Astrocyte of the hippocampus (primary cell): ENCODE measurements around the gene HKDC1.
A peak's percentile ranks its signal among the peaks of the same experiment; 100 is the strongest.
"Not testable (repeated sequence)": the region's sequence is repeated elsewhere in the genome, so short reads cannot be mapped to it uniquely, and the experiment has no call there.

Source experiments
- DNase-seq: peaks from one replicate; pipeline ENCODE4 v3.0.0; 2011; ENCODE audit warnings: low read depth, low spot score

HKDC1 gene

DNA sequence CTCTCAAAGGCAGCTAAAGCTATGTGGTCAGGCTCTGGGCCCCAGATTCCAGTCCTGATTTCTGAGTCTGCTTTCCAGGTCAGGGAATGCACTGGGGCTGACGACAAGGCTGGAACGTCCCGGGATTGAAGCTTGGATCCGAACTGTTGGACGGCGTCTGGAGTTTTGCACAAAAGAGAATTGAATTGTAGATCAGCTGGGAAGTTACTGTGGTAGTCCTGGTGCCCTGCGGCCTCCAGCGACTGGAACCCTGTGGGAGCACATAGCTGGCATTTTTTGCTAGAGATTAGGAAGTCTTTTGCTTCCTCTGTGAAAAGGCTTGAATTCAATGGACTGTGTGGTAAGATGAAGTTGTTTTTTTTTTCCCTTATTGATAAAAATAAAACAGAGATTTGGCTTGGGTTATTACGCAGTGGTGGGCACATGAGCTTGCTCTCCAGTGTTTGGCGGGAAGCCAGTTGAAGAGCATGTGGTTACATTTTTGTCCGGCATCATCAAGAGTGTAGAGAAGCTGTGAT is 58.4 kb downstream of the HKDC1 start, which contains the start of gene HK1:
TSS of gene HK1 (plus strand) at position 51 of the 518 bp plus-strand sequence.
- DNase-seq = peak; percentile 94

- no peak for DNase-seq
Observed at GRCh38 chr10:69279110-69279509, 59.0 kb downstream of the HKDC1 start.

- DNase-seq = no peak
Observed at GRCh38 chr10:69281507-69282413, 61.6 kb downstream of the HKDC1 start.

GRCh38 chr10:69284402-69284801 is 64.3 kb downstream of the HKDC1 start:
- not testable (repeated sequence) for DNase-seq

GRCh38 chr10:69285699-69286098 is 65.6 kb downstream of the HKDC1 start:
- DNase-seq = no peak

DNA sequence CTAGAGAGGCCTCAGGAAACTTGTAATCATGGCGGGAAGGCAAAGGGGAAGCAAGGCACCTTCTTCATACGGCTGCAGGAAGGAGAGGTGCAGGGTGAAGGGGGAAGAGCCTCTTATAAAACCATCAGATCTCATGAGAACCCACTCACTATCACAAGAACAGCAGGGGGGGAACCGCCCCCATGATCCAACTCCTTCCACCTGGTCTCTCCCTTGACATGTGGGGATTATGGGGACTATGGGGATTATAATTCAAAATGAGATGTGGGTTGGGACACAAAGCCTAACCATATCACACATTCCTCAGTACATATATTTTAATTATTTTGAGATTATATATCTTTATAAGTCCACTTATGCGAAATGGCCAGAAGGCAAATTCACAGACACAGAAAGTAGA is 67.0 kb downstream of the HKDC1 start:
- no peak for DNase-seq

GRCh38 chr10:69290993-69291392 is 70.9 kb downstream of the HKDC1 start:
- DNase-seq = no peak

DNA sequence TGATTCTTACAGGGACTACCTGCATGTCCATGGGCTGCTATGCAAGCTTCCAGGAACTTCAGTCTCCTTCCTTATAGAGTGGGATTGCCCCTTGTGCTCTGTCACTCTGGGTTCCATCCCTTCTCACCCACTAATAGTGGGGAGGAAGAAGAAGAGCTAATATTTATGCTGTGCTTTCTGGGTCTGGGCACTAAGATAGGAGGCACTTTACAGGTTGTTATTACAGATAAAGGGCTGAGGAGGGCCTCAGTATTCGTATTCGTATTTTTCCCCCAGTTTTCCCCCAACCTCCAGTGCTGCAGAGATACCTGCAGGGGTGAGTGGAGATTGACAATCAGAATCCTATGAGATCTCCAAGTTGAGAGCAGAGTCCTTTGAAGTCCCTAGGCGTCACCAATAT is 72.3 kb downstream of the HKDC1 start:
- DNase-seq = no peak

GRCh38 chr10:69295027-69295636 is 75.0 kb downstream of the HKDC1 start:
- no peak for DNase-seq

DNA sequence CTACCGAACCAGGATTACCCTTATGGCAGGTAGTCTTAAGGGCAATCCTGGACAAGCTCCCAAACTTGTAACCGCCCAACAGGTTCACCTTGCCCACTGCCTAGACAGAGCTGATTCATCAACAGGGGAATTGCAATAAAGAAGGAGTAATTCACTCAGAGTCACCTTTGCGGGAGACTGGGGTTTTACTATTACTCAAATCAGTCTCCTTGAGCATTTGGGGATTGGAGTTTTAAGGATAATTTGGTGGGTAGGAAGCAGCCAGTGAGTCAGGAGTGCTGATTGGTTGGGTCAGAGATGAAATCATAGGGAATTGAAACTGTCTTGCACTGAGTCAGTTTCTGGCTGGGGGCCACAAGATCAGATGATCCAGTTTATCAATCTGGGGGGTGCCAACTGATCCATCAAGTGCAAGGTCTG is 83.5 kb downstream of the HKDC1 start:
- DNase-seq = no peak

GRCh38 chr10:69306421-69306820 is 86.3 kb downstream of the HKDC1 start:
- DNase-seq = no peak

DNA sequence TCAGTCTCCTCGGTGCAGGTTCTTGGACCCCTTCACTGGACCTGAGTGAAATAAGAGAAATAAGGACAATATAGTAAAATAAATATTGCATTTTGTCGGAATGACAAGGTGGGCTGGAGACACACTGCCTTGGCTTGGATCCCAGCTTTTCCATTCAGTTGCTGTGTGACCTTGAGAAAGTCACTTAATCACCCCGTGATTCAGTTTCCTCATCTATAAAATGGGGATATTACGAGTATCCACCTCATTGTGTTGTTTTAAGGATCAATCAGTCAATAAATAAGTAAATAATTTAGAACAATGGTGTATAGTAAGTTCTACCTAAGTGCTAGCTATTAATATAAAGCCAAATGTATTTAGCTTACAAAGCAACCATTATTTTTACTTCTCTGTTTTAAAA is 87.3 kb downstream of the HKDC1 start:
- no peak for DNase-seq

GRCh38 chr10:69308304-69308703 is 88.2 kb downstream of the HKDC1 start:
- not testable (repeated sequence) for DNase-seq

DNA sequence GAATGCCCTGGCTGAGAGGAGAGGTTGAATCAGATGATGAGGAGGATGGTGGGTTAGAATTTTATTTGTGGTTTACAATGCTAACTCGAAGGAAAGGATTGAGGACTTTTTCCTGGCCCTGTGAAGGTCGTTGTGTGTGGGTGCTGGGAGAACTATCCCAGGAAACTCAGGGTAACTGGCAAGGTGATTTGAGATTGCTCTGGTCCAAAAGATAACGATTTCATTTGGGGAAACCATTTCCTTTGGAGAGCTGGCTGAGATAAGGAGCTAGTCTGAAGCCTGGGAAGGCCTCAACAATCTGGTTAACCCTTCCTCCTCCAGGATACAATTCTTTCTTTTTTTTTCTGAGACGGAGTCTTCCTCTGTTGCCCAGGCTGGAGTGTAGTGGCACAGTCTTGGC is 91.2 kb downstream of the HKDC1 start:
- no peak for DNase-seq

DNA sequence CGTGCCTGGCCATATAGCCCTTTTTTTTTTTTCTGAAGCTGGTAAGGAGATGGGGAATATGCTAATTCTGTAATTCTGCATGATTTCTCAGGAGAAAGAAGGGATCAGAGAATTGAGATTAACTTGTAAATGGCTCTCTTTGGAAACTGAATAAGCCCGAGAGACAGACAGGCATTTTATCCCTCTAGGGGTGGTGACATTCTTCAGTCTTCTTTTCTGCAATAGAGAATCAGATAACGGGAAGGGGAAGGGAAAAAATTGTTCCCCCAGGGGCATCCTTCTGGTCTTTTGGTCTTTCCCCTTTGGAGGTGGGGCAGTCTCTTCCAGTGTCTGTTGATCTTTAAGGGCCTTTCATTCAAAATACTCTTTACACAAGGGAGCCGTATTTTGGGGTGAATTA is 92.4 kb downstream of the HKDC1 start:
- no peak for DNase-seq

DNA sequence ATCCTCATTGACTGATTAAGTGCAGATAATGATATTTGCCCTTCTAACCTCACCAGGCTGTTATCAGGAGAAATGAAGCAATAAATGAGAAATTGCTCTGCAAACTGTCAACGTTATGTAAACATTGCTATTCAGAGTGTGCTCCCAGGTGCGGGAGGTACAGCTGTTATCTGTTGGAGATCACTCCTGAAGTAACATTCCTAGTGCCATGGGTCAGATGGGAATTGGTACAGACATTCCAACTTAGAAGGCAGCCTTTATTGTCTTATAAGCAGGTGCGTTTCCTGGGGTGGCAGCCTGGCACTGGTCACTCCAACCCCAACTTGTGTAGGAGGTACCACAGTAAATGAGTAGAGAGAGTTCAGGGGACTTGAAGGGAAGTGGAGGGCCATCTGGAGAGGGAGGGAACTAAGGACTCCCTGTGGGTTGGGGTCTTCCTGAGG is 95.0 kb downstream of the HKDC1 start:
- no peak for DNase-seq

- no peak for DNase-seq
Observed at GRCh38 chr10:69315610-69316312, 95.6 kb downstream of the HKDC1 start.

DNA sequence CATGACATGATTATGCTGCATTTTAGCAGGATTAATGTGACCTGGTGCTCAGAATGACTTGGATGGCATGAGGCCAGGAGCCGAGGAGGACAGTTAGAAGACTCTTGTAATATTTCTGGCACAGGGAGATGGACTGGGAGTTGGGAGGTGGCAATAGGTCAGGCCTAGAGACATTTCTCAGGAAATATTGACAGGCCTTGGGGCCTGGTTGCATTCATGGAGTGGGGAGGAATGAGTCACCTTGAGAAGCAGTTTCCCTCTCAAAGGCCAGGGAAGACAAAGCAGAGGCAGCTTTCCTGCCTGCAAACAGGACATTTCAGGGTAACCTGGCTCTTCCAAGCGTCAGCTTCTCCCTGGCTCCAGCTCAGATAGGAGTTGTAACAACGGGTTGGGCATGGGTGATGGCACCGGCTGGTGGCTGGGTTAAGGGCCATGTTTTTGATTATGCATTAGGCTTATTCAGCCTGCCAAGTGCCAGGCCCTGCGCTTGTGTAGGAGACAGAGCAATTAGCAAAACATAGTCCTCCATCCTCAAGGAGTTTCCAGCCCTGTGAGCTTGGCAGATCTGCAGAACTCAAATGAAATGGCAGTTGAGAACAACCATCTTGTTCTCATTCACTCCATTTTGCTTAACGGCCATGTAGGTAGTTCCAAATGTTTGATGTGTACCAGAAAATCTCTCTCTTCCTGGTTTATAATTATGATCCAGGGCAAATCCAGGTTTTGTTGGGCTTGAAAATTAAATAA is 96.4 kb downstream of the HKDC1 start:
- peak; percentile 42 for DNase-seq
